H1 (cell line): ENCODE measurements around the gene NFIX. TPM values are rescaled to one million over a fixed set of nuclear protein-coding genes. Genes with fewer than 3 reads are reported as not detected.

Source experiments
- CTCF ChIA-PET: fragments of 300-600 bp; sonication (Branson Sonifier 250); formaldehyde crosslinking; loops from one replicate; lab custom pipeline; 2021; ENCODE audit not compliant: partially characterized antibody; lab: Charles Lee
- POLR2A ChIA-PET: fragments of 300-600 bp; sonication (Branson Sonifier 250); formaldehyde crosslinking; loops from one replicate; lab custom pipeline; 2021; ENCODE audit warnings: inconsistent platforms; ENCODE audit not compliant: partially characterized antibody; lab: Charles Lee
- DNase-seq, 2 experiments: peaks; one replicate each; pipeline versions ENCODE4 v3.0.0 to v3.0.0-alpha.2; 2010 to 2022; ENCODE audit warnings: low spot score in 2 of 2, low read depth in 1 of 2, mixed read lengths in 1 of 2
- FAIRE-seq: peaks from 2 replicates; lab custom pipeline; 2011; peaks lifted over from hg19 to GRCh38; lab: Jason Lieb, UNC
- H2AFZ ChIP-seq: 2 replicates; pipeline ENCODE4 v1.8.1; 2012; ENCODE audit warnings: low read length, inconsistent platforms
- H2AK5ac ChIP-seq: 2 replicates; pipeline ENCODE4 v1.6.1; 2013; ENCODE audit warnings: low read depth, low read length
- H2BK120ac ChIP-seq: replicated peaks from 2 replicates; pipeline ENCODE3; 2013; ENCODE audit warnings: low read depth, low read length, inconsistent platforms
- H2BK12ac ChIP-seq: 2 replicates; pipeline ENCODE4 v1.6.1; 2013; ENCODE audit warnings: low read depth, low read length
- H2BK15ac ChIP-seq: 2 replicates; pipeline ENCODE4 v1.6.1; 2013; ENCODE audit warnings: low read length
- H2BK20ac ChIP-seq: 2 replicates; pipeline ENCODE4 v1.6.1; 2013; ENCODE audit warnings: low read length
- H2BK5ac ChIP-seq: 2 replicates; pipeline ENCODE4 v1.6.1; 2013; ENCODE audit warnings: low read depth, low read length
- H3K14ac ChIP-seq: 2 replicates; pipeline ENCODE4 v1.6.1; 2013; ENCODE audit warnings: inconsistent platforms; ENCODE audit not compliant: insufficient read length
- H3K18ac ChIP-seq: 2 replicates; pipeline ENCODE4 v1.6.1; 2013; ENCODE audit warnings: low read length; ENCODE audit errors: extremely low read depth
- H3K23ac ChIP-seq: 2 replicates; pipeline ENCODE4 v1.6.1; 2013; ENCODE audit warnings: inconsistent platforms; ENCODE audit not compliant: insufficient read length
- H3K23me2 ChIP-seq: 2 replicates; pipeline ENCODE4 v1.6.1; 2013; ENCODE audit warnings: low read depth, low read length
- H3K27ac ChIP-seq: 2 replicates; pipeline ENCODE4 v1.6.1; 2011; ENCODE audit warnings: low read depth, low read length, inconsistent platforms
- H3K27me3 ChIP-seq, 4 experiments: replicated peaks in 1 of 4; 1 replicate in 1 of 4; 2 replicates in 3 of 4; pipeline versions ENCODE4 v1.6.1 to v1.8.1; 2011 to 2013; ENCODE audit warnings: low read length in 3 of 4, mild to moderate bottlenecking in 3 of 4, inconsistent platforms in 2 of 4, mixed read lengths in 2 of 4, moderate library complexity in 1 of 4; ENCODE audit not compliant: control insufficient read depth in 3 of 4, insufficient read depth in 3 of 4; ENCODE audit errors: extremely low read depth in 1 of 4
- H3K36me3 ChIP-seq, 4 experiments: 2 replicates each; pipeline versions ENCODE4 v1.6.1 to v1.8.1; 2011 to 2013; ENCODE audit warnings: mild to moderate bottlenecking in 4 of 4, low read length in 3 of 4, moderate library complexity in 2 of 4, control low read depth in 1 of 4, inconsistent platforms in 1 of 4; ENCODE audit not compliant: insufficient read depth in 4 of 4, control insufficient read depth in 2 of 4
- H3K4ac ChIP-seq: replicated peaks from 2 replicates; pipeline ENCODE3; 2013; ENCODE audit warnings: low read length, low read depth, mixed read lengths, inconsistent platforms; ENCODE audit not compliant: insufficient read length
- H3K4me1 ChIP-seq, 4 experiments: replicated peaks in 1 of 4; 1 replicate in 1 of 4; 2 replicates in 3 of 4; pipeline versions ENCODE4 v1.6.1 to v1.8.1; 2011 to 2013; ENCODE audit warnings: low read length in 3 of 4, inconsistent platforms in 2 of 4, mixed read lengths in 1 of 4; ENCODE audit not compliant: insufficient read depth in 4 of 4, control insufficient read depth in 3 of 4
- H3K4me2 ChIP-seq, 2 experiments: 2 replicates each; pipeline versions ENCODE4 v1.6.1 to v1.8.1; 2011 to 2013; ENCODE audit warnings: low read depth in 2 of 2, low read length in 2 of 2, control low read depth in 1 of 2, inconsistent platforms in 1 of 2, mild to moderate bottlenecking in 1 of 2; ENCODE audit not compliant: insufficient read depth in 1 of 2
- H3K4me3 ChIP-seq, 4 experiments: fragments of 200-600, 300-600 bp in 1 of 4; sonication (generic), shearing (Covaris generic), sonication (Bioruptor Twin) in 1 of 4; 2 replicates each; pipeline versions ENCODE4 v1.5.1 to v1.8.1; 2011 to 2016; ENCODE audit warnings: low read length in 4 of 4, low read depth in 3 of 4, control low read depth in 2 of 4, inconsistent platforms in 2 of 4, mild to moderate bottlenecking in 2 of 4, mixed read lengths in 1 of 4, moderate library complexity in 1 of 4; ENCODE audit not compliant: insufficient read depth in 2 of 4; ENCODE audit errors: extremely low read depth in 1 of 4
- H3K56ac ChIP-seq: replicated peaks from 2 replicates; pipeline ENCODE3; 2013; ENCODE audit warnings: low read depth, mild to moderate bottlenecking, mixed read lengths, low read length, inconsistent platforms; ENCODE audit not compliant: insufficient read length
- H3K79me1 ChIP-seq: 2 replicates; pipeline ENCODE4 v1.6.1; 2013; ENCODE audit warnings: low read depth, low read length, control low read depth
- H3K79me2 ChIP-seq, 2 experiments: 2 replicates each; pipeline versions ENCODE4 v1.6.1 to v1.8.1; 2012 to 2013; ENCODE audit warnings: low read length in 2 of 2, mild to moderate bottlenecking in 2 of 2, inconsistent platforms in 1 of 2; ENCODE audit not compliant: insufficient read depth in 2 of 2, control insufficient read depth in 1 of 2
- H3K9ac ChIP-seq, 4 experiments: replicated peaks in 1 of 4; 1 replicate in 1 of 4; 2 replicates in 3 of 4; pipeline versions ENCODE4 v1.6.1 to v1.8.1; 2011 to 2013; ENCODE audit warnings: low read depth in 3 of 4, low read length in 3 of 4, control low read depth in 2 of 4, mild to moderate bottlenecking in 2 of 4, moderate library complexity in 2 of 4, inconsistent platforms in 1 of 4; ENCODE audit errors: extremely low read depth in 1 of 4
- H3K9me3 ChIP-seq, 2 experiments: 2 replicates each; pipeline versions ENCODE4 v1.6.1 to v1.8.1; 2012 to 2013; ENCODE audit warnings: mild to moderate bottlenecking in 2 of 2, moderate library complexity in 2 of 2, control low read depth in 1 of 2, inconsistent platforms in 1 of 2, low read depth in 1 of 2, low read length in 1 of 2, mixed read lengths in 1 of 2; ENCODE audit not compliant: insufficient read depth in 2 of 2
- H4K20me1 ChIP-seq, 2 experiments: replicated peaks in 1 of 2; 2 replicates each; pipeline versions ENCODE3 to v1.8.1; 2011 to 2013; ENCODE audit warnings: inconsistent platforms in 2 of 2, low read length in 2 of 2, mild to moderate bottlenecking in 1 of 2; ENCODE audit not compliant: insufficient read depth in 2 of 2, control insufficient read depth in 1 of 2
- H4K5ac ChIP-seq: 2 replicates; pipeline ENCODE4 v1.6.1; 2013; ENCODE audit warnings: low read length, low read depth, mixed read lengths, inconsistent platforms; ENCODE audit not compliant: insufficient read length
- H4K8ac ChIP-seq: 2 replicates; pipeline ENCODE4 v1.8.0; 2013; ENCODE audit warnings: mild to moderate bottlenecking, moderate library complexity, low read length, inconsistent platforms; ENCODE audit not compliant: insufficient read depth; ENCODE audit errors: extremely low read depth
- H4K91ac ChIP-seq: replicated peaks from 2 replicates; pipeline ENCODE3; 2013; ENCODE audit warnings: low read length, mixed read lengths, inconsistent platforms; ENCODE audit not compliant: insufficient read length
- NRF1 ChIP-seq: IDR thresholded peaks from 2 replicates; pipeline ENCODE4 v1.6.1; 2011; ENCODE audit warnings: mild to moderate bottlenecking, low read depth, low read length, improper control_type of control experiment
- WGBS, 2 experiments: shearing (Covaris generic) in 1 of 2; methylation state at CpG; one replicate each; pipeline versions ENCODE4 v1.1.6 to v1.1.7; 2013 to 2015; ENCODE audit warnings: low lambda C conversion rate in 2 of 2, mixed read lengths in 2 of 2, inconsistent platforms in 1 of 2, low coverage in 1 of 2, missing lambda C conversion rate in 1 of 2; ENCODE audit not compliant: insufficient replicate concordance in 2 of 2, insufficient coverage in 1 of 2, insufficient read length in 1 of 2; ENCODE audit errors: extremely low coverage in 1 of 2, missing lambda C conversion rate in 1 of 2; 5-methylcytosine and 5-hydroxymethylcytosine counted together
- polyA plus RNA-seq, 7 experiments: library from polyadenylated mRNA; depleted of rRNA in 3 of 7; stranded (reverse) in 5 of 7; unstranded in 2 of 7; fragments of >200 nt in 5 of 7; fragments of 200-250 nt in 2 of 7; gene quantifications; 1 replicate in 5 of 7; 2 replicates in 1 of 7; 4 replicates in 1 of 7; pipeline versions ENCODE4 v1.2.1 to v1.2.3, GENCODE V29; 2011 to 2013; ENCODE audit warnings: missing spikeins in 2 of 7, mixed read lengths in 2 of 7
- total RNA-seq: library from RNA; stranded (reverse); fragmentation: NEBNext Ultra II Directional; extraction: Animal tissue kit (Norgen Biotek cat#: 25700); gene quantifications from 2 replicates; pipeline ENCODE4 v1.2.1, GENCODE V29; 2021

NFIX gene
- total and polyA plus RNA-seq, 2 of the 8 experiments (the other 6 are each of a cell fraction or from before 2014, with no cell fraction given), result 0.03 to 0.20 TPM

DNA sequence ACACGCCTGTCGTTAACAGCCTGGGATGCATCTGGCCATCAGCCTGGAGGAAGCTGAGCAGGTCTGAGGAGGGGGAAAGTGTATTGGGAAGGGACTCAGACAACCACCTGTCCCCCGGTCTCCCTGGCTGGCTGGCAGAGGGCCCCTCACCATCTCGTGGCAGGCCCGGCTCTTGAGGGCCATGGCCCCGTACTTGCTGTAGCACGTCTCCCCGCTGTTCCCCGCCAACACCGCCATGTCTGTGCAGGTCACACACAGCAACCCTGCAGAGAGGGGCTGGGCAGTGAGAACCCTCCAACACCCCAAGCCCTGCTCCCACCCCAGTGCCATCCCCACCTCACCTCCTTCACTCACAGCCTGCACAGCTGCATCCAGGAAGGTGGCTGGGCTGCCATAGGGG, 117.3 kb downstream of the NFIX start:
- DNase-seq, result no peak
- POLR2A ChIA-PET, result interaction anchor here (1.4 to 19.5 kb wide), 7 partner anchors 8 to 158 kb away, joined by 3 to 228 read pairs (median 4); partner anchors contain the start of gene LYL1
- CTCF ChIA-PET, result interaction anchor here (2.2 to 3.4 kb wide), 2 partner anchors 8 to 11 kb away, joined by 9 to 11 read pairs; no protein-coding TSS in a partner anchor

More for the DNA sequence above, 117.3 kb downstream of the NFIX start:
- no peak overlapping the region for H3K4me2 ChIP-seq
- no peak overlapping the region for H3K56ac ChIP-seq
- H2BK20ac ChIP-seq, result no peak overlapping the region
- FAIRE-seq, result no peak
- H4K5ac ChIP-seq, result no peak overlapping the region
- H3K79me1 ChIP-seq, result peaks cover 5% of the 10 kb centered on the region
- no peak overlapping the region for H2BK12ac ChIP-seq
- no peaks in the 10 kb centered on the region for H3K27me3 ChIP-seq
- no peaks in the 10 kb centered on the region for H3K9me3 ChIP-seq
- H3K9ac ChIP-seq, result no peak overlapping the region
- H4K20me1 ChIP-seq, result peaks cover 0 to 1% of the 10 kb centered on the region in 2 experiments
- no peak overlapping the region for H4K91ac ChIP-seq
- H3K23me2 ChIP-seq, result peaks cover 2% of the 10 kb centered on the region; the same call in 1 of the 2 replicates
- no peak overlapping the region for H3K18ac ChIP-seq
- H4K8ac ChIP-seq, result no peak overlapping the region
- no peak overlapping the region for H3K4me3 ChIP-seq
- no peak overlapping the region for H2AK5ac ChIP-seq
- H2AFZ ChIP-seq, result no peak overlapping the region
- WGBS, 2 experiments, result 96% methylated on average over 10 of the region's 10 CpGs; no CpG with 5 or more reads in 1 of the 2 experiments
- H3K4me1 ChIP-seq, result peaks cover 0 to 4% (median under 1%) of the 10 kb centered on the region in 4 experiments; a peak in 2 of 7 replicates
- H2BK120ac ChIP-seq, result no peak overlapping the region
- no peak for TF ChIP-seq NRF1
- H3K23ac ChIP-seq, result no peak overlapping the region
- no peak overlapping the region for H2BK15ac ChIP-seq
- H3K14ac ChIP-seq, result no peak overlapping the region
- H3K79me2 ChIP-seq, result peaks cover 5 to 16% of the 10 kb centered on the region in 2 experiments
- no peak overlapping the region for H3K4ac ChIP-seq
- no peak overlapping the region for H2BK5ac ChIP-seq
- H3K36me3 ChIP-seq, result peaks cover 6 to 21% (median 19%) of the 10 kb centered on the region in 4 experiments
- no peak overlapping the region for H3K27ac ChIP-seq
